HG03025 (cell line): Measurements from ENCODE around the gene TSGA10.
"Not testable (repeated sequence)": the region's sequence is repeated elsewhere in the genome, so short reads cannot be mapped to it uniquely, and the experiment has no call there.

Source experiments
- ATAC-seq: cut with Tn5 transposase; IDR thresholded peaks from one replicate; pipeline ENCODE4 v1.9.1; 2021; ENCODE audit warnings: mild to moderate bottlenecking, moderate library complexity; ENCODE audit not compliant: unreplicated experiment, low FRiP score

The TSGA10 gene

GRCh38 chr2:99084256-99084655 is 70.5 kb downstream of the TSGA10 start:
- no peak for ATAC-seq

GRCh38 chr2:99081891-99082290 is 72.9 kb downstream of the TSGA10 start:
- ATAC-seq: no peak

- no peak for ATAC-seq
Measured at GRCh38 chr2:99079226-99079625, 75.5 kb downstream of the TSGA10 start.

GRCh38 chr2:99072551-99072950 is 82.2 kb downstream of the TSGA10 start:
- ATAC-seq: no peak

- no peak for ATAC-seq
Measured at GRCh38 chr2:99067871-99068625, 86.7 kb downstream of the TSGA10 start.

GRCh38 chr2:99066075-99066958 is 88.4 kb downstream of the TSGA10 start:
- ATAC-seq: peak; percentile 97

- not testable (repeated sequence) for ATAC-seq
Measured at GRCh38 chr2:99049187-99049586, 105.6 kb downstream of the TSGA10 start.

- ATAC-seq: not testable (repeated sequence)
Measured at GRCh38 chr2:99040736-99041300, 113.9 kb downstream of the TSGA10 start.

- ATAC-seq: no peak
Measured at GRCh38 chr2:99035920-99036319, 118.8 kb downstream of the TSGA10 start.

- ATAC-seq: no peak
Measured at GRCh38 chr2:99032786-99033185, 122.0 kb downstream of the TSGA10 start.

GRCh38 chr2:99032001-99032400 is 122.7 kb downstream of the TSGA10 start:
- ATAC-seq: no peak

- no peak for ATAC-seq
Measured at GRCh38 chr2:99031481-99031880, 123.3 kb downstream of the TSGA10 start.

- no peak for ATAC-seq
Measured at GRCh38 chr2:99028558-99028957, 126.2 kb downstream of the TSGA10 start.

- no peak for ATAC-seq
Measured at GRCh38 chr2:99027856-99028255, 126.9 kb downstream of the TSGA10 start.

GRCh38 chr2:99000708-99001107 is 154.0 kb downstream of the TSGA10 start:
- ATAC-seq: no peak

GRCh38 chr2:98988695-98989094 is 166.0 kb downstream of the TSGA10 start:
- ATAC-seq: not testable (repeated sequence)

GRCh38 chr2:98985905-98986666 is 168.7 kb downstream of the TSGA10 start:
- no peak for ATAC-seq

GRCh38 chr2:98975611-98976010 is 179.1 kb downstream of the TSGA10 start:
- ATAC-seq: no peak

GRCh38 chr2:98972582-98973167 is 182.1 kb downstream of the TSGA10 start:
- ATAC-seq: no peak

GRCh38 chr2:98959810-98960507 is 194.8 kb downstream of the TSGA10 start:
- no peak for ATAC-seq
